Cardiac muscle cell (in vitro differentiated cells and primary cell): ENCODE measurements around the gene POTEF. TPM values are rescaled to one million over a fixed set of nuclear protein-coding genes. Genes with fewer than 3 reads are reported as not detected.
"Not testable (repeated sequence)": the region's sequence is repeated elsewhere in the genome, so short reads cannot be mapped to it uniquely, and the experiment has no call there.

Source experiments
- DNase-seq, 2 donors: peaks; one replicate each; pipeline versions ENCODE4 v3.0.0 to v3.0.0-alpha.2; 2010 to 2017; ENCODE audit warnings: low read depth in 1 of 2, low spot score in 1 of 2
- H3K27ac ChIP-seq: fragments of 200-600 bp; sonication (generic); 2 replicates; pipeline ENCODE4 v1.5.1; 2016
- H3K27me3 ChIP-seq: fragments of 200-600 bp; sonication (generic); 2 replicates; pipeline ENCODE4 v1.6.0; 2016; ENCODE audit warnings: control low read depth
- H3K36me3 ChIP-seq: fragments of 200-600 bp; sonication (generic); 2 replicates; pipeline ENCODE4 v1.5.1; 2016; ENCODE audit warnings: control low read depth
- H3K4me1 ChIP-seq: fragments of 200-600 bp; sonication (generic); 2 replicates; pipeline ENCODE4 v1.8.1; 2017; ENCODE audit warnings: low read depth, mild to moderate bottlenecking, mixed run types
- H3K4me3 ChIP-seq: fragments of 200-600 bp; sonication (generic); 2 replicates; pipeline ENCODE4 v1.5.1; 2016; ENCODE audit warnings: mild to moderate bottlenecking
- H3K9me3 ChIP-seq: fragments of 200-600 bp; sonication (generic); 2 replicates; pipeline ENCODE4 v1.5.1; 2017; ENCODE audit warnings: low read depth, mild to moderate bottlenecking, control low read depth
- polyA plus RNA-seq: library from polyadenylated mRNA; unstranded; fragments of >200 nt; fragmentation: Nextera tagmentation; extraction: Ambion mirVana; gene quantifications from 2 replicates; pipeline ENCODE4 v1.2.1, GENCODE V29; 2016
- total RNA-seq: library from RNA; depleted of rRNA; stranded (reverse); fragments of >200 nt; gene quantifications from 2 replicates; pipeline ENCODE4 v1.2.3, GENCODE V29; 2016
- TF ChIP-seq, protein P1 (sequence below): IDR thresholded peaks from 2 replicates; pipeline ENCODE4 v1.5.1; 2012; ENCODE audit warnings: low read depth, mild to moderate bottlenecking, low read length

POTEF gene
- total and polyA plus RNA-seq, 2 experiments from 2014 or later: 14.9 to 39.9 TPM

DNA sequence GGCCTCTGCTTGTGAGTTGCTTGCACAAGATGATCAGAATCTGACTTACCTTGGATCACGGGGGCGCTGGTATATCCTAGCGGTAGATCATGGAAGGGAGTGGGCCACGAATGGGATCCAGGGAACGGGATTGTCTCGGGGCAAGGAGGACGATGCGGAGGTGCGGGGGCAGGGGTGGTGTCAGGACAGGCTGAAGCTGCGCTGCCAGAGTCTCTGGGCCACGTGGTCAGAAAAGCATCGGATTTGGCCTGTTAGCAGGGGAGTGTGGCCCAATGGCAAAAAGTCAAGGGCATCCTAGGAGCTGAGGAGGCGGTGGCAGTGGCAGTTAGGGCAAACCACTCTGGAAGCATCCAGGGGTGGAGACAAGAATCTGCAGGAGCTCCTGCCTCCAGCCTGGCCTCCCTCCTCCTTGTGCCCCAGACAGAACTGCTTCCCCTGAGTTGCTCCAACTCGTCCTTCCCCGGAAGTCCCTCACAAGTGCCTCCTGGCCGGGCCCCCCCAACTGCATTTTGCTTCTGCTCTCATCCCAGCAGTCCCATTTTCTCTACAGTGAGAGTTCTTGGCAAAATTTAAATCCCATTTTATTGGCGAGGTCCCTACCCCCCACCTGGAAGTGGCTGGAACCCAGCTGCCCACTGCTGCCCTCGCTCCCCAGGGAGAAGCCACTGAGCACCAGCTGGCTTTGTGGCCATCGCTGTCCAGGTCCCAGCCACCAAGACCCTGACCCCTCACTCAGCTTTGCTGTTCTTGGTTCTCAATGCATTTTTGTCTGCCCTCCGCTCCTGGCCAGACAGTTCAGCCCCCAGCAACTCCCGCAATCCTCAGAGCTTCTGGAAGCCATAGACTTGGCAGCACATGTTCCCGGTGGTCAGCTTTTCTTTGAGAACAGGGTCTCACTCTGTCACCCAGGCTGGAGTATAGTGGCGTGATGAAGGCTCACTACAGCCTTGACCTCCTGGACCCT is 21.4 kb upstream of the POTEF start:
- no peaks in the 10 kb centered on the region for H3K36me3 ChIP-seq
- H3K4me1 ChIP-seq: no peaks in the 10 kb centered on the region
- no peak overlapping the region for H3K4me3 ChIP-seq
- TF ChIP-seq, protein P1, sequence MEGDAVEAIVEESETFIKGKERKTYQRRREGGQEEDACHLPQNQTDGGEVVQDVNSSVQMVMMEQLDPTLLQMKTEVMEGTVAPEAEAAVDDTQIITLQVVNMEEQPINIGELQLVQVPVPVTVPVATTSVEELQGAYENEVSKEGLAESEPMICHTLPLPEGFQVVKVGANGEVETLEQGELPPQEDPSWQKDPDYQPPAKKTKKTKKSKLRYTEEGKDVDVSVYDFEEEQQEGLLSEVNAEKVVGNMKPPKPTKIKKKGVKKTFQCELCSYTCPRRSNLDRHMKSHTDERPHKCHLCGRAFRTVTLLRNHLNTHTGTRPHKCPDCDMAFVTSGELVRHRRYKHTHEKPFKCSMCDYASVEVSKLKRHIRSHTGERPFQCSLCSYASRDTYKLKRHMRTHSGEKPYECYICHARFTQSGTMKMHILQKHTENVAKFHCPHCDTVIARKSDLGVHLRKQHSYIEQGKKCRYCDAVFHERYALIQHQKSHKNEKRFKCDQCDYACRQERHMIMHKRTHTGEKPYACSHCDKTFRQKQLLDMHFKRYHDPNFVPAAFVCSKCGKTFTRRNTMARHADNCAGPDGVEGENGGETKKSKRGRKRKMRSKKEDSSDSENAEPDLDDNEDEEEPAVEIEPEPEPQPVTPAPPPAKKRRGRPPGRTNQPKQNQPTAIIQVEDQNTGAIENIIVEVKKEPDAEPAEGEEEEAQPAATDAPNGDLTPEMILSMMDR: no peak
- no peaks in the 10 kb centered on the region for H3K9me3 ChIP-seq
- H3K27ac ChIP-seq: no peak overlapping the region
- DNase-seq: no peak
- H3K27me3 ChIP-seq: no peaks in the 10 kb centered on the region

DNA sequence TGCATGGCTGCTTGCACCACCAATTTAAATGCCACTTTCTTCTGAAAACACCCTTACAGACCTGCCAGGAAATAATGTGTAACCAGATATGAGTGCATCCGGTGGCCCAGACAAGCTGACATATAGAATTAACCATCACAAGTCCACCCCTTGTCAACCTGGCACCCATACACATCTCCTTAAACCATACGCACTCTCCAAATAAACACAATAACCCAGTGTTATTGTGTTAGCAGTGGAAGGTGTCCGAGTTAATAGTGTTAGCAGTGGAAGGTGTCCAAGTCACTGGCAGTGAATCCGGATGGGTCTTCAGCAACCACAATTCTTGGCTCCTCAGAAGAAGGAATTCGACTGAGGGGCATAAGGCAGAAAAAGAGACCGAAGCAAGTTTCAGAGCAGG is 19.5 kb upstream of the POTEF start:
- not testable (repeated sequence) for H3K9me3 ChIP-seq, DNase-seq, H3K27ac ChIP-seq

DNA sequence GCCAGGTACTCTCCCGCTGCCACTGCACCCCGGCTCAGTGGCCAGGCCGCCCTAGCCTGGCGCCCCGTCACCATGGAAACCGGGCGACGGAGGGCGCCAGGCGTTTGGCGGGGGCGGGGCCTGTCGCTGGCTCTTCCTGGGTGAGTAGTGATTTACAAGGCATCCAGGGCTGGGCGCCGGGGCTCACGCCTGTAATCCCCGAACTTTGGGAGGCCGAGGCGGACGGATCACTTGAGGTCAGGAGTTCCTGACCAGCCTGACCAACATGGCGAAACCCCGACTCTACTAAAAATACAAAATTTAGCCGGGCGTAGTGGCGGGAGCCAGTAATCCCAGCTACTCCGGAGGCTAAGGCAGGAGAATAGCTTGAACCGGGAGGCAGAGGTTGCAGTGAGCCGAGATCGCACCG is 16.0 kb upstream of the POTEF start, which contains the start of gene CCDC74B:
Gene CCDC74B, minus strand, starts transcription at position 107 of the 409 bp plus-strand sequence. CDS start 116 bp downstream, outside the sequence.
- not testable (repeated sequence) for H3K27me3 ChIP-seq, H3K9me3 ChIP-seq, H3K27ac ChIP-seq, H3K4me1 ChIP-seq, H3K36me3 ChIP-seq
- peak; percentile 41 to 71 for DNase-seq
- peak within 1 kb of the TSS; percentile 27 for H3K4me3 ChIP-seq

More for the DNA sequence above, 19.5 kb upstream of the POTEF start:
- H3K27me3 ChIP-seq, H3K4me3 ChIP-seq, H3K4me1 ChIP-seq, H3K36me3 ChIP-seq: not testable (repeated sequence)

DNA sequence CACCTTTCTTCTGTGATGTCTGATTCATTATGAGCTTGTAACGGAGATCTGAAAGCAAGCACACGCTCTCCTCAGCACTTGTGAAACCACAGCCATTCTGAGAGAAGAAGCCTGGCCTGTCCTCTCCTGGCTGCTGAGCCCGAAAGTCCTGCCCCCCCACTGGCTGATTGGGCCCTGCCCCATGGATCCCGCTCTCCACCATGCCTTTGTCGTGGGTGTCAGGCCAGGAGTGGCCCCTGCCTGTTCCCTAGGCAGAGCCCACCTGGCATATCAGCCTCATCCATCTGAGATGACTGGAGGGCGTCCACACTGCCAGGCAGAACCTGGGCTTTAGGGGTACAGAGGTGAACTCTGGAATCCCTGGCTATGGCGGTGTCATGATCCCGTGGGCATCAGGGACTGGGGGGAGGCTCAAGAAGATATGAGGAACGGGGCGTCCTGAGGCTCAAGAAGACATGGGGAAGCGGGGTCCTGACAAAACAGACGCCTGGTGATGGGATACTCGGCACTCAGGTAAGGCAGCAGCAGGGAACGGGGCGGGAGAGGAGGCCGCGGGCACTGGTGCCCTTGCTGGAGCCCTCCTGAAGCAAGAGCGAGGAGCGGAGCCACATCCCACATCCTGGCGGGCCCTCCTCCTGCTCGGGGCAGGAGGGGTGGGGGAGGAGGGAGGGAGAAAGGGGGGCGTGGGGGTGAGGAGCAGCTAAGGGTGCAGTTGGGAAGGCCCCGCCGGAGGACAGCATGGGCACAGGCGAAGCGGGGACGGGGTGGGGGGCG is 14.4 kb upstream of the POTEF start:
- H3K9me3 ChIP-seq, H3K36me3 ChIP-seq, H3K4me3 ChIP-seq, H3K27me3 ChIP-seq, H3K27ac ChIP-seq, H3K4me1 ChIP-seq: not testable (repeated sequence)
- peak in 1 of 2 donors; percentile 16 for DNase-seq

DNA sequence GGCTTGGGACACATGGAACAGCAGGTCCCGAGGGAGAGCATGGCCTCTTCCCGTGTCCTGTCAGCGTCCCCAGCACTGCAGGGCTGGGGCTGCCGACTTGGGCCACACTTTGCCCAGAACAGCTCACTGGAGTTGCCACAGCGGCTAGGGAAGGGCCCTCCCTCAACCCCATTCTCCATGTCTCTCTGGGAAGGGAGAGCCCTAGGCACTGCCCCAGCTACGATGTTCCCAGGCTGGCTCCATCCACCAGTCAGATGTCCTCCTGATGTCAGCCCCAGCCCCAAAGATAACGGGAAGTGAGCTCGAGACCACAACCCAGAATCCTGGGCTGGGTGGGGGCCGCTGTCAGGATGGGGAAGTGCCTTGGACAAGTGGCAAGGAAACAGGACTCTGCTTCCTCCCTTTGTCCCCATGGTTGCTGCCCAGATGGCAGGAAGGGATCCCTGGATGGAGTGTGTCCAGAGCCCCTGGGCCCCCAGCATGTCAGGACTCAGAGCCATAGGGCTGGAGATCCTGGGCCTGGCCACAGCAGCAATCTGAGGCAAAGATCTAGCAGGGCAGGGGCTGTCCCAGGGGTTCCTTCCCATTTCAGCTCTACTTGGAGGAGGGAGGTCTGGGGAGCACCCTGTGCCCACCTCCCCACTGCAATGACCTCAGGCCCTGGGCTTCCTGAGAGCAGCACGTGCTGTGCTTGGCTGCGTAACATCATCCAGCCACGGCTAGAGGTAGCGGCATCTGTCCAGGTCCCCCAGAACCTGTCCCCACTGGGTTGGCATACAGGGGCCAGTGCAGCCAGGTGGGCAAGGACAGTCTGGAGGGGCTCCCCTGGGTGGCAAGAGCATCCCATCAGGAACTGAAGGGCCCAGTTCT is 13.6 kb upstream of the POTEF start:
- H3K27me3 ChIP-seq, H3K4me3 ChIP-seq, DNase-seq, H3K36me3 ChIP-seq, H3K9me3 ChIP-seq, H3K4me1 ChIP-seq, H3K27ac ChIP-seq: not testable (repeated sequence)

DNA sequence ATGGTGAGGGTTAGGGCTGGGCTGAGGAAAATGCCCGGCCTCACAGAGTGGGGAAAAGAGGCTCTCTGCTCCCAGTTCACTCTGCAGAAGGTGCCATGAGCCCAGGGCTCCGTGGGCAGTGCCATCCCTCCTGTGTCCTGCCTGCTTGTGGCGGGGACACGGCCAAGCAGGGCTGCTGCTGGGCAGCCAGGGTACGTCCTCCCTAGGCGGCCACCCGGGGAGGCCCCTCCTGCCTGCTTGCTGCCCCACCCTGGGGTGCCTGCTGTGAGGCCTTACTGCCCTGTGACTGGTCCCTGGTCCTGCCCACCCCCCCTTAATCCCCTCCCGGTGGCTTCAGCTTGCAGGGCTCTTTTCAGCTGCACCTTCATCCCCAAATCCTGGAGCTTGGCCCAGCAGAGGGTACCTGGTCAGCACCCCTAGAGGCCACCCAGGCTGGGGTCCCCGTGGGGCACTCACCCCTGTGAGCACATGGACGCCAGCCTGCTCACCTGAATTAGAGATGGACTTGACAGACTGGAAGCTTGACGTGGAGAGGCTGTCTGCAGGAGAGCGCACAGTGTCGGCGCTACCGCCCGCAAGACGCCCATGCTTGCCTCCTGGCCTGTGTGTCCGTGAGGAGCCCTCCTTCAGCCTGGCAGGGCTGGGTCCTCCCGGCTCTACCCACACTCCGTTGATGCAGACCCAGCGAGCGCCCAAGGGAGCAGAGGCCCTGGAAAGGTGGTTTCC is 12.8 kb upstream of the POTEF start:
- H3K4me3 ChIP-seq, H3K9me3 ChIP-seq, DNase-seq, H3K27ac ChIP-seq, H3K36me3 ChIP-seq, H3K4me1 ChIP-seq, H3K27me3 ChIP-seq: not testable (repeated sequence)

DNA sequence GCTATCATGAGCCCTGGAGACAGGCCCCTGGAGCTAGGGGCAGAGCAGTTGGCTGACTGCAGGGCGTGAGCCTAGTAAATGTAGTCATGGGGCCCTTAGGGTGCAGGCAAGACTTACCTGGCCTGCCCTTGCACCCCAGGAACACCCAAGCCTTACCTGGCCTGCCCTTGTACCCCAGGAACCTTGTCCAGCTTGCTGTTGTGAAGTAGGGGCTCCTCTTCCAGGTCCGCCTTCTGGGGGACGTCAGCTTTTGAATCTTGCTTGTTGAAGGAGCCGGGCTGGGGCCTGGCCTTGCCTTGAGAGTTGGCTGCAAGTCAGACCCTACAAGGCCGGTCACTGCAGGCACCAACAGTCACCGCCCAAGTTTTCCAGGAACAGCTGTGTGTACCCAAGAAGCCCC is 12.0 kb upstream of the POTEF start:
- H3K9me3 ChIP-seq, DNase-seq: not testable (repeated sequence)

DNA sequence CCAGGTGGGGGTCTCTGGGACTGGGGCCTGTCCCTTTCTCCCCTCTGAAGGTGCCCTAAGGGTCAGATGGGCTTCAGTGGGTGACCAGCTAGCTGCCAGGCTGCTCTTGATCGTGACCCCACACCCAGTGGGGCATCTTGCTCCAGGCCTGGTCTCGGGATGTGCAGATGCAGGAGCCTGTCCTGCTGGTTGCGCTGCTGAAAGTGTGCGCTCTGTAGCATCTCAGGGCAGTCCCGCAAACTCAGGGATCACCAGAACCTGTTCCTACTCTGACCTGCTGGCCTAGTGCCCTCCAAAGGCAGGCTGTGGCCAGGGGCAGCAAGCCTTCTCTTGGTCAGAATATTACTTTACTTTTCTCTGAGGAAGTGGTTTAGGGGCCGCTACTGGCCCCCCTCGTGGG is 11.5 kb upstream of the POTEF start:
- DNase-seq, H3K9me3 ChIP-seq, H3K4me3 ChIP-seq, H3K36me3 ChIP-seq, H3K27me3 ChIP-seq, H3K27ac ChIP-seq, H3K4me1 ChIP-seq: not testable (repeated sequence)

More for the DNA sequence above, 12.0 kb upstream of the POTEF start:
- not testable (repeated sequence) for H3K4me1 ChIP-seq, H3K4me3 ChIP-seq, H3K36me3 ChIP-seq, H3K27me3 ChIP-seq, H3K27ac ChIP-seq

DNA sequence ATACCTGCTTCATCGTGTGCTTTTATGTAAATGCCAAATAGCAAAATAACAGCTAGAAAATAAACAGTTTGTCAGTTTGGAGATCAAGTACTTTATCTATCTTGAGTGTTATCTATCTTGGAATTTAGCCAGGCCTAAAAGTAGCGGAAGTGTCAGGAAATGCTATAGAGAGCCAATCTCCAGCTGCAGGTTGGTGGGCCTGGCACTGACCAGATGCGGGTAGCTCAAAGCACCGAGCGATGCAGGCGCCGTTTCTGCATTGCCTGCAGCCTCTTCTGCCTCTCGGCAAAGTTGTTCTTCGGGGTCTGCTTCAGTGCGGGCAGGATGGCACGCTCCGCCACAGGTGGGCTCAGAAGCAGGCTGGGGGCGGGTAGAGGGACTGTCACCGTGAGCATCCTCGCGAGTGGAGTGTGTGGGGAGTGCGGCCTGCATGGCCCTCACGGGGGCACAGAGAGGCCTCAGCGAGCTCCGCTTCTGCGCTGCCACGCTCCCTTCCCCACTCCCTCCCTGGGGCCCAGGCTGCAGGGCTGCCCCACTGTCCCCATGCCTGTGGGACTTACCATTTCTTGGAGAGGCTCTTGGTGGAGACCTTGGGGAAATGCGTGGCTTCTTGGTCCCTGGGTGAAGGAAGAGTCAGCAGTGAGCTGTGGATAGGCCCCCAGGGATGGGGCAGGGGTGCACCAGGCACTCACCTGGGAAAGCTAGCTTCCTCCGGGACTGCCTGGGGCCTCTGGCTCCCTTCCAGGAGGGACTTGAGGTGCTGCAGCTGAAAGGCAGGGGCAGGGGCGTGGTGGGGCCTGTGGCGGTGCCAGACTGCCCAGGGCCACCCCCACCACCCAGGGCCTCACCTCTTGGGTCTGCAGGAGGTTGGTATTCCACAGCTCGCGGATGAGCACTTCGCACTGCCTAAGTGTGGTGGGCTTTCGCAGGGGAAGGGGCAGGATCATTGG is 10.6 kb upstream of the POTEF start:
- not testable (repeated sequence) for H3K27ac ChIP-seq, H3K36me3 ChIP-seq, H3K4me1 ChIP-seq, H3K9me3 ChIP-seq, H3K4me3 ChIP-seq, DNase-seq, H3K27me3 ChIP-seq

DNA sequence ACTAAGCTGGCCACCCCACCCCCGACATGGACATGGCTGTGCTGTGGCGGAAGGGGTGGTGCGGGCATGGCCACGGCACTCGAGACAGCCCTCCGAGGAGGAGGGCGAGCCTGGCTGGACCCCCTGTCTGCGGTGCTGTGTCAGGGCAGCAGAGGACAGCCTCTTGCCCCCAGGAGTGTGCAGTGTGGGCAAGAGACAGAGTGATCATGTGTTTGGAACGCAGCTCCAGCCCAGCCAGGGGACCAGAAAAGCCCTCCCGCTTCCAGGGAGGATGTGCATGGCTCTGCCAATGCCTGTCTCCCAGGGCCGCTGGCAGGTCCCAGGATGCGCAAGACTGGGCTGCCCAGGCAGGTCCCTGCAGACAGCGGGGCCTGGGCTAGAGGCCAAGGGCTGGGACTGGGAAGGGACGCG is 9.8 kb upstream of the POTEF start:
- H3K36me3 ChIP-seq, H3K9me3 ChIP-seq, H3K4me3 ChIP-seq, H3K27me3 ChIP-seq, H3K27ac ChIP-seq, H3K4me1 ChIP-seq, DNase-seq: not testable (repeated sequence)

DNA sequence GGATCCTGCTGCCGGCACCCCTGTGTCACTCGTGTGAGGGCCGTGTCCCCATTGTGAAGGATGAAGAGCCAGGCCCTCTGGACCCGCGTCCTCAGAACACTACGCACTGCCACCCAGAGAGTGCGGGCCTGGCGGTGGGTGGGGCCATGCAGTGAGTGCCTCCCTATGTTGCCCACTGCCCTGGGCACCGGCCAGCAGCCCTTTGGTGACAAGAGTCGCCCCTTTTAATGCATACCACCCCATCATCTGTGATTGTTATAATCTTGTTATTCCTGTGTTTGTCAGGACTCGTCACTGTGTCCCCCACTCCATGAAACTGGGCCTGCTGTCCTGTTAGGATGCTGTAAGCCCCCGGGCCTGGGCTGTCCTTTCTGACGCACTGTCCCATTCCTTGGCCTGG is 9.3 kb upstream of the POTEF start:
- not testable (repeated sequence) for H3K36me3 ChIP-seq, H3K9me3 ChIP-seq, DNase-seq, H3K4me3 ChIP-seq, H3K4me1 ChIP-seq, H3K27ac ChIP-seq, H3K27me3 ChIP-seq
